Neural progenitor cell (in vitro differentiated cells): ENCODE data around the gene CFAP161. TPM values are rescaled to one million over a fixed set of nuclear protein-coding genes. Genes with fewer than 3 reads are reported as not detected.

Source experiments
- DNase-seq: peaks from one replicate; pipeline ENCODE4 v3.0.0-alpha.2; 2016; ENCODE audit warnings: low spot score
- H2AFZ ChIP-seq: fragments of 200-600 bp; sonication (generic); replicated peaks from 2 replicates; pipeline ENCODE4 v1.6.1; 2016; ENCODE audit warnings: antibody characterized with exemption
- H3F3A ChIP-seq: fragments of 200-600 bp; sonication (generic); 2 replicates; pipeline ENCODE4 v1.6.1; 2016; ENCODE audit warnings: antibody characterized with exemption, low read depth
- H3K27ac ChIP-seq: fragments of 200-600 bp; sonication (generic); 2 replicates; pipeline ENCODE4 v1.5.1; 2016; ENCODE audit warnings: mild to moderate bottlenecking
- H3K27me3 ChIP-seq: fragments of 200-600 bp; sonication (generic); 2 replicates; pipeline ENCODE4 v1.6.1; 2016; ENCODE audit warnings: mild to moderate bottlenecking, moderate library complexity
- H3K36me3 ChIP-seq: fragments of 200-600 bp; sonication (generic); 2 replicates; pipeline ENCODE4 v1.5.1; 2016
- H3K4me1 ChIP-seq: fragments of 200-600 bp; sonication (generic); 2 replicates; pipeline ENCODE4 v1.6.1; 2016; ENCODE audit warnings: mixed run types
- H3K4me2 ChIP-seq: fragments of 200-600 bp; sonication (generic); 2 replicates; pipeline ENCODE4 v1.6.1; 2016
- H3K4me3 ChIP-seq: fragments of 200-600 bp; sonication (generic); 2 replicates; pipeline ENCODE4 v1.5.1; 2016
- H3K79me2 ChIP-seq: fragments of 200-600 bp; sonication (generic); 2 replicates; pipeline ENCODE4 v1.6.1; 2016; ENCODE audit warnings: low read depth
- H3K9ac ChIP-seq: fragments of 200-600 bp; sonication (generic); 2 replicates; pipeline ENCODE4 v1.6.1; 2016
- H3K9me3 ChIP-seq: fragments of 200-600 bp; sonication (generic); 2 replicates; pipeline ENCODE4 v1.5.1; 2016; ENCODE audit warnings: low read depth
- H4K20me1 ChIP-seq: fragments of 200-600 bp; sonication (generic); 2 replicates; pipeline ENCODE4 v1.6.1; 2016; ENCODE audit warnings: low read depth
- H3K27ac Mint-ChIP-seq: 3 replicates; pipeline ENCODE4 v1.8.0; 2021; ENCODE audit warnings: mixed read lengths
- H3K27me3 Mint-ChIP-seq: 2 replicates; pipeline ENCODE4 v1.8.0; 2022; ENCODE audit warnings: low read depth, mild to moderate bottlenecking, inconsistent platforms, moderate library complexity, mixed read lengths; ENCODE audit not compliant: insufficient read depth
- H3K36me3 Mint-ChIP-seq: 3 replicates; pipeline ENCODE4 v1.8.0; 2021; ENCODE audit warnings: mixed read lengths
- H3K4me1 Mint-ChIP-seq: 3 replicates; pipeline ENCODE4 v1.8.0; 2021; ENCODE audit warnings: mixed read lengths
- H3K4me3 Mint-ChIP-seq: 3 replicates; pipeline ENCODE4 v1.8.0; 2021; ENCODE audit warnings: mild to moderate bottlenecking, moderate library complexity, mixed read lengths
- H3K9me3 Mint-ChIP-seq: 3 replicates; pipeline ENCODE4 v1.8.0; 2020; ENCODE audit warnings: mixed read lengths
- CTCF ChIP-seq: fragments of 200-600 bp; sonication (generic); IDR thresholded peaks from 2 replicates; pipeline ENCODE4 v1.5.1; 2017; ENCODE audit warnings: antibody characterized with exemption, mild to moderate bottlenecking
- EZH2 ChIP-seq: fragments of 200-600 bp; sonication (generic); IDR thresholded peaks from 2 replicates; pipeline ENCODE4 v1.6.1; 2017; ENCODE audit warnings: antibody characterized with exemption, mild to moderate bottlenecking, moderate library complexity
- EZH2phosphoT487 ChIP-seq: fragments of 200-600 bp; sonication (generic); IDR thresholded peaks from 2 replicates; pipeline ENCODE4 v1.6.1; 2017; ENCODE audit warnings: antibody characterized with exemption
- total RNA-seq: library from RNA; depleted of rRNA; stranded (reverse); fragments of >200 nt; gene quantifications from 2 replicates; pipeline ENCODE4 v1.2.3, GENCODE V29; 2015; ENCODE audit warnings: low replicate concordance

Gene CFAP161, protein sequence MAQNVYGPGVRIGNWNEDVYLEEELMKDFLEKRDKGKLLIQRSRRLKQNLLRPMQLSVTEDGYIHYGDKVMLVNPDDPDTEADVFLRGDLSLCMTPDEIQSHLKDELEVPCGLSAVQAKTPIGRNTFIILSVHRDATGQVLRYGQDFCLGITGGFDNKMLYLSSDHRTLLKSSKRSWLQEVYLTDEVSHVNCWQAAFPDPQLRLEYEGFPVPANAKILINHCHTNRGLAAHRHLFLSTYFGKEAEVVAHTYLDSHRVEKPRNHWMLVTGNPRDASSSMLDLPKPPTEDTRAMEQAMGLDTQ
- total RNA-seq = 1.9 TPM in 1 of 2 replicates, not detected in the other

- Mint-ChIP-seq H3K36me3 (no peaks in the 10 kb centered on the region), H3K4me1 (peaks cover 7% of the 10 kb centered on the region), H3K9me3 (peaks cover 7% of the 10 kb centered on the region), H3K27ac (no peak within 1 kb of the TSS), H3K27me3 (peaks cover 8% of the 10 kb centered on the region), H3K4me3 (peak within 1 kb of the TSS; percentile 85)
- TF ChIP-seq EZH2phosphoT487 = no peak
- peak within 1 kb of the TSS; percentile 45 for H3K4me3 ChIP-seq
- H3K27me3 ChIP-seq = peaks cover 70% of the 10 kb centered on the region
- H3K36me3 ChIP-seq = no peaks in the 10 kb centered on the region
- no peaks in the 10 kb centered on the region for H3F3A ChIP-seq
- H3K9ac ChIP-seq = no peak within 1 kb of the TSS
- no peaks in the 10 kb centered on the region for H3K79me2 ChIP-seq
- DNase-seq = peak; percentile 97
- H3K27ac ChIP-seq = no peak within 1 kb of the TSS
- peak within 1 kb of the TSS; percentile 37 for H2AFZ ChIP-seq
- no peaks in the 10 kb centered on the region for H4K20me1 ChIP-seq
- H3K9me3 ChIP-seq = no peaks in the 10 kb centered on the region
- H3K4me1 ChIP-seq = no peaks in the 10 kb centered on the region
- peak within 1 kb of the TSS; percentile 69 for H3K4me2 ChIP-seq
Observed at GRCh38 chr15:81133782-81134461, at the start of gene CFAP161. CFAP161 (plus strand) TSS chr15:81134270; CDS start chr15:81134330, 60 bp downstream.

- H3K36me3 Mint-ChIP-seq = no peaks in the 10 kb centered on the region
- no peak overlapping the region for H3K9ac ChIP-seq
- no peak for DNase-seq
- no peaks in the 10 kb centered on the region for H3K79me2 ChIP-seq
- H3K4me3 Mint-ChIP-seq = no peak overlapping the region
- H3K27ac ChIP-seq = no peak overlapping the region
- no peaks in the 10 kb centered on the region for H4K20me1 ChIP-seq
- no peaks in the 10 kb centered on the region for H3K27me3 Mint-ChIP-seq
- no peaks in the 10 kb centered on the region for H3K27me3 ChIP-seq
- H3K36me3 ChIP-seq = no peaks in the 10 kb centered on the region
- TF ChIP-seq CTCF = no peak
- no peak for TF ChIP-seq EZH2phosphoT487
- no peak for TF ChIP-seq EZH2
- no peak overlapping the region for H3K27ac Mint-ChIP-seq
- H3K4me1 ChIP-seq = no peaks in the 10 kb centered on the region
- H3K4me3 ChIP-seq = no peak overlapping the region
- H3K9me3 Mint-ChIP-seq = no peaks in the 10 kb centered on the region
- no peak overlapping the region for H2AFZ ChIP-seq
- H3F3A ChIP-seq = no peaks in the 10 kb centered on the region
- H3K9me3 ChIP-seq = no peaks in the 10 kb centered on the region
- no peaks in the 10 kb centered on the region for H3K4me1 Mint-ChIP-seq
- no peak overlapping the region for H3K4me2 ChIP-seq
Observed at GRCh38 chr15:81084716-81085115, 49.4 kb upstream of the CFAP161 start.

DNA sequence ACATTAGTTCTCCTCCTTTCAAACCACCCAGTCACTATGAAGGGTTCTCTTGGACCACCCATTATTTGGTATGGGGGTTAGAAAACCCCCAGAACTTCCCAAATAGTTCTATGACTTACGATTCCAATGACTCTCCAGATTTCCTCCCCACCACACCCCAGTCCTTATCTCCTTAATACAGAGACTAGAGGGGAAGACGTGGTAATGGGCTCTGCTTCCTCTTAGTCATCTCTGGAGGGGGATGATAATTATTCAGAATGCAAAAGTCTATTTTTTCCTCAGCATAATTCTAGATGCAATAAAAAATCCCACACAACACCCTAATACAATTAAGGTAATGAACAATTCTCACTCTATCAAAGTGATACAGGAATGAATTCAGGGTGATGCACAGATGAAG lies 48.9 kb upstream of the CFAP161 start:
- Mint-ChIP-seq H3K36me3 (no peaks in the 10 kb centered on the region), H3K4me1 (no peaks in the 10 kb centered on the region), H3K4me3 (no peak overlapping the region), H3K27ac (no peak overlapping the region), H3K27me3 (no peaks in the 10 kb centered on the region), H3K9me3 (no peaks in the 10 kb centered on the region)
- Histone ChIP-seq H3K9me3 (no peaks in the 10 kb centered on the region), H3K79me2 (no peaks in the 10 kb centered on the region), H3K9ac (no peak overlapping the region), H3K4me1 (no peaks in the 10 kb centered on the region), H3K4me2 (no peak overlapping the region), H3K27me3 (no peaks in the 10 kb centered on the region), H2AFZ (no peak overlapping the region), H3K4me3 (no peak overlapping the region), H3K27ac (no peak overlapping the region), H3F3A (no peaks in the 10 kb centered on the region), H3K36me3 (no peaks in the 10 kb centered on the region), H4K20me1 (no peaks in the 10 kb centered on the region)
- TF ChIP-seq EZH2 (no peak), CTCF (no peak)
- DNase-seq = no peak

DNA sequence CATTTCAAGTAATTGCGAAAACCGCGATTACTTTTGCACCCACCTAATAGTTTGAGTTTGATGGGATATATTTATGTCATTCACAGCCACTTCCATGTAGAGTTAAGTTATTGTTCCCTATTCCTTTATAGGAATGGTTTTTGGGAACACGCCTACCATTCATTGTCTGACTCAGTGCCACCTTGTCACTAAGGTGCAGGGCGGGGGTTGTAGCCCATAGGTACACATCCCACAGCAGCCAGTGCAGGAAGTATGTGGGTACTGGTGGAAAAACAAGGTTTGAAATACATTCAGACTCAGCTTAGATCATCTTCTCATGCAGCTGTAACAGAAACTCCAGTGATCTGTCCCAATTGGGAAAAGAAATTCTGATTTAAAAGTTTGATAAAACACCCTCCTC lies 48.2 kb upstream of the CFAP161 start:
- no peak overlapping the region for H3K4me2 ChIP-seq
- H3K4me3 ChIP-seq = no peak overlapping the region
- H3K9me3 ChIP-seq = no peaks in the 10 kb centered on the region
- no peak overlapping the region for H3K9ac ChIP-seq
- Mint-ChIP-seq H3K9me3 (no peaks in the 10 kb centered on the region), H3K4me3 (no peak overlapping the region), H3K36me3 (no peaks in the 10 kb centered on the region), H3K27me3 (no peaks in the 10 kb centered on the region), H3K27ac (no peak overlapping the region), H3K4me1 (no peaks in the 10 kb centered on the region)
- no peaks in the 10 kb centered on the region for H3K79me2 ChIP-seq
- no peaks in the 10 kb centered on the region for H3K36me3 ChIP-seq
- H3K27ac ChIP-seq = no peak overlapping the region
- no peaks in the 10 kb centered on the region for H4K20me1 ChIP-seq
- H2AFZ ChIP-seq = no peak overlapping the region
- DNase-seq = no peak
- no peaks in the 10 kb centered on the region for H3K4me1 ChIP-seq
- H3K27me3 ChIP-seq = no peaks in the 10 kb centered on the region
- H3F3A ChIP-seq = no peaks in the 10 kb centered on the region
- TF ChIP-seq CTCF (no peak), EZH2 (no peak), EZH2phosphoT487 (no peak)
